SKM-1 (cell line): ENCODE measurements around the gene SYNRG.

Experiments
- DNase-seq: peaks from one replicate; lab custom pipeline; 2025; ENCODE audit not compliant: unreplicated experiment; lab: John Stamatoyannopoulos, UW

The SYNRG gene

DNA sequence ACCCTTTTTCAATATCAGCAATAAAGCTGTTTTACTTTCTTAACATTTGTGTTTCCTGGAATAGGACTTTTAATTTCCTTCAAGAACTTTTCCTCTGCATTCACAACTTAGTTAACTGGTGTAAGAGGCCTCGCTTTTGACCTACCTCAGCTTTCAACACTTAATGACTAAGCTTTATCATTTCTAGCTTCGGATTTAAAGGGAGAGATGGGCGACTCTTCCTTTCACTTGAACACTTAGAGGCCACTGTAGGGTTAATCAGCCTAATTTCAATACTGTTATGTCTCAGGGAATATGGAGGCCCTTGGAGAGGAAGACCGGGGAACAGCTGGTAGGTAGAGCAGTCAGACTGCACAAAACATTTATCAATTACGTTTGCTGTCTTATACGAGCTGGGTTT, 4.7 kb downstream of the SYNRG start:
- DNase-seq: no peak

DNA sequence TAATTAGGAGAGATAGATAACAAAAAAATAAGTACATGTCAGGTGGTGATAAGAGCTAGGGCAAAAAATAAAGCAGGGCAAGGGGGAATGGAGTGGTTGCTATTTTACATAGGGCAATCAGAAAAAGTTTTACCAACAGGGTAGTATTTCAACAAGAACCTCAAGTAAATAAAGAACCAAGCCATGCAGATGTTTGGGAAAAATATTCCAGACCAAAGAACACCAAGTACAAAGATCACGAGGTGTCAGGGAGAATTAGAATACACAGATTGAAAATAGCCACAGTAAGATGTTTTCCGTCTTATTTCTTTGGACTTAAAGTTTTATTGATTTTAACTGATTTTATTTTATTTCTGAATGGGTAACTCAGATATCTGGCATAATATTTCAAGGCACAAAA, 11.1 kb downstream of the SYNRG start:
- DNase-seq: no peak

GRCh38 chr17:37592291-37592690, 16.9 kb downstream of the SYNRG start:
- DNase-seq: no peak

DNA sequence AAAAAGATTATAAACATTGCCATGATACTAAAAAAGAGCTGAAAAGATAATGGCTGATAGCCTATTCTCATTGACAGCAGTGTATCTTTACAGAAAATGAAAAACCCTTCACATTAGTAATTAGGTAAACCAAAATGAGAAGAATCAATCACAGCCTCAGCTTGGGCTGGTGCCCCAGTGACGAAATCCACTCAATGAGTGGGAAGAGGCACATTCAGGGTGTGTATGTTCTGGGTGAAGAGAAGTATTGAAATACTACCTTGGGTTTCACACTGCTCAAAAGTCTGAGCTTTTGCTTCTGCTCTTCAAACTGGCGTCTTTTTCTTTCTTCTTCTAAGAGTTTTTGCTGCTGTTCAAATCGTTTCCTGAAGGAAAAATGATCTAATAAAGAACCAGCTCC, 24.2 kb downstream of the SYNRG start:
- DNase-seq: no peak

- DNase-seq: no peak
These were observed 32.9 kb downstream of the SYNRG start for GRCh38 chr17:37576281-37576680.

DNA sequence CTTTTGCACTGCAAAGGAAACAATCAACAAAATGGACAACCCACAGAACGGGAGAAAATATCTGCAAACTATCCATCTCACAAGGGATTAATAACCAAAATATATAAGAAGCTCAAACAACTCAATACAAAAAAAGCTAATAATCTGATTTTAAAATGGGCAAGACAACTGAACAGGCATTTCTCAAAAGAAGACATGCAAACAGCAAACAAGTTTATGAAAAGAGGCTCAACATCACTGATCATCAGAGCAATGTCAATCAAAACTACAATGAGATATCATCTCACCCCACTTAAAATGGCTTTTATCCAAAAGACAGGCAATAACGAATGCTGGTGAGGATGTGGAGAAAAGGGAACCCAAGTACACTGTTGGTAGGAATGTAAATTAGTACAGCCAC, 34.8 kb downstream of the SYNRG start:
- DNase-seq: no peak

DNA sequence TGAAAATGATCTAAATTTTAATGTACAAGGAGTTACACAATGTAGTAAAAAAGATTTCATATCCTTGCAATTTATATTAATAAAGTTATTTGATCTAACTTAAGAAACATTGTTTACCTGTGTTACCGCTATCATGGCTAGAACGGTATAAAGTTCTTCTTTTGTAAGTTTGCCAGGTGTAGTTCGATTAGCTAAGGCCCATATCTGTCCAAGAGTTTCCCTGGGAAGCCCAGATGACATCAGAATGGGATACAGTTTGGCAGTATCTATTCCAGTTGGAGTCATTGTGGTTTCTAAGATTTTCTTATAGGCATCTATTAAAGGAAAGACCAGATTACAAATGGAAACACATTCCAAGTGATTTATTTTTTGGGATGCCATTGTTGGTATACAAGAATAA, 37.5 kb downstream of the SYNRG start:
- DNase-seq: no peak

DNA sequence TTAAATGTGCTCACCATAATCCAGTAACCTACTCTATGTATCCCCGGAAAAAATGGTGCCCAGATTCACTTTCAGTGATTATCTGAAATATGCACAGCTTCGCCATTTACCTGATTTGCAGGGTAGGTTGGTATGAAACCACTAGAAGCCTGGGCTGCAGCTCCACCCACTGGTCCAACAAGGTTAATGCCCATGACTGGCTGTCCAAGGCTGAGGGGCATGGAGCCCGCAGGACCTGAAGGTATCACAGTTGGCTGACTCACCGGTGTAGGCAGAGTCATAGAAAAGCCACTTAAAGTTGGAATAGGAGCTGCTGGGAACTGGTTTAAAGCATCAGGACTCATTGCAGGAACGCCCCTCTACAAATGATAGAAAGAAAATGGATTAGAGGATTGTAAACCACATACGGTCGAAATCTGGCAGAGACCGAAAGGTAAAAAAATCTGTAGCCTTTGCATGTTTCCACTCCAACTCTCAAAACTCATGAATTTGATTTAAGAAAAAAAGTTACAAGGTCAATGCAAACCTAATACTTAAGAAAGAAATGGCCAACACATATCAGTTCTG, 38.6 kb downstream of the SYNRG start:
- DNase-seq: no peak

GRCh38 chr17:37568350-37569053, 40.7 kb downstream of the SYNRG start:
- no peak for DNase-seq

- DNase-seq: no peak
These were observed 41.7 kb downstream of the SYNRG start for GRCh38 chr17:37567538-37567937.

DNA sequence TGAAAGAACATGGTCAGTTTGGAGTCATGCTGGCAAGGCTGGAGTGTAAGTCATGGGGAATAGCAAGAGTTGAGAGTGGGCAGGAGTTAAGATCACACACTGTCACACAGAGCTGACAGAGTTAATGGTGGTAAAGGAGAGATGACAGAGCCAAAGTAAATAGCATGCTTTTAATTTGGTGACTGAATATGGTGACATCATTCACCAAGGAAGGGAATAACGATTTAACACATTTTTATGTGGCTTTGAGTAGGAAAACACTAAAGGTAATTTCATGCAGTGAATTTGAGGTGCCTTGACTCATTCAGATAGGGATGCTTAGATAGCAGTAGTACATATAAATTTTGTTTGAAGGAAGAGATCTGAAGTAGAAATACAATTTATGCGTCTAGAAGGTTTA, 42.1 kb downstream of the SYNRG start:
- DNase-seq: no peak

- DNase-seq: no peak
These were observed 45.0 kb downstream of the SYNRG start for GRCh38 chr17:37564252-37564651.

- DNase-seq: no peak
These were observed 47.0 kb downstream of the SYNRG start for GRCh38 chr17:37562016-37562745.

GRCh38 chr17:37558299-37558698, 50.9 kb downstream of the SYNRG start:
- DNase-seq: no peak

DNA sequence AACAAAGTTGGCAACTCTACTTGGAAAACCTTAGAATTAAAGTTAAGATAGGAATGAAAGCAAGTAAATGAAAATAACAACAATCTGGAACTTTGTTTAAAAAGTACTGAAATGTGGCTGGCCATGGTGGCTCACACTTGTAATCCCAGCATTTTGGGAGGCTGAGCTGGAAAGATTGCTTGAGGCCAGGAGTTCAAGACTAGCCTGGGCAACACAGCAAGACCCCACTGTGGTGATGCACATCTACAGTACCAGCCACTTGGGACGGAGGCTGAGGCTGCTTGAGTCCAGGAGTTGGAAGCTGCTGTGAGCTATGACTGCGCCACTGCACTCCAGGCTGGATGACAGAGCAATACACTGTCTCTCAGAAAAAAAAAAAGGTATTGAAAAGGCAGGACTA, 51.7 kb downstream of the SYNRG start:
- DNase-seq: no peak

GRCh38 chr17:37555386-37555785, 53.8 kb downstream of the SYNRG start:
- no peak for DNase-seq

GRCh38 chr17:37553401-37553966, 55.7 kb downstream of the SYNRG start:
- DNase-seq: no peak

GRCh38 chr17:37551788-37552187, 57.4 kb downstream of the SYNRG start:
- DNase-seq: no peak

DNA sequence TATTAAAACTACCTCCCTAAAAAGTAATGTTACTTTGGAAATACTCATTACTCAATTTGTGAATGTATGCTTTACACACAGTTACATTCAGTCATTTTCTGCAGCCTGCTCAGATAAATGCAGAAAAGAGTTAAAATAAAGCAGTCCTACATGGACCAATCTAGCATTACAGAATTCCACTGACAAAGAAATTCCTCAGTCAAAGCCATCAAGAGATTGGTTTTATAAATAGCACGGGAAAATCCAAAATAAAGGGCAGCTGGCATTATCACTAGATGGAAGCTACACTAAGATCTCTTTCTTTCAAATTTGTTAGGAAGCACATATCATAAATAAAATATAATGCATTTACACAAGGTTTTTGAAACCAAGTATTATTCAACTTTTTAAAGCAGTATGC, 61.2 kb downstream of the SYNRG start:
- DNase-seq: no peak

DNA sequence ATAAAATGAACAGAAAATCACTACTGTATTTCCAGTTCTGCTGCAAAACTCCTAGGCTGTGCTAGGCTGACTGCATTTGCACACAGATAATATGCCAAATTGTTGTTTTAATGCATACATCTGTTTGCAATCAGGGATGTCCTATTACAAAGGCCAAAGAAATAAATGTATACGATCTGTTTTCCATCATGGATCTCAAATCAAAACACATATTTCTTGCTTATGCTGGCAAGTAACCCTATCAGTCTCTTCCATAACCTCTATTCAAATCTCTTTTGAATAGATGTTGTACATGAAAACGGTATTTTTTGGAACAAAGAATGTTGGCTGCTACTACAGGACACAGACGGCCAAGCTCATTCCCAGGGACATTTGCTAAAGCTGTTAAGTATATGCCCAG, 62.9 kb downstream of the SYNRG start:
- DNase-seq: no peak

DNA sequence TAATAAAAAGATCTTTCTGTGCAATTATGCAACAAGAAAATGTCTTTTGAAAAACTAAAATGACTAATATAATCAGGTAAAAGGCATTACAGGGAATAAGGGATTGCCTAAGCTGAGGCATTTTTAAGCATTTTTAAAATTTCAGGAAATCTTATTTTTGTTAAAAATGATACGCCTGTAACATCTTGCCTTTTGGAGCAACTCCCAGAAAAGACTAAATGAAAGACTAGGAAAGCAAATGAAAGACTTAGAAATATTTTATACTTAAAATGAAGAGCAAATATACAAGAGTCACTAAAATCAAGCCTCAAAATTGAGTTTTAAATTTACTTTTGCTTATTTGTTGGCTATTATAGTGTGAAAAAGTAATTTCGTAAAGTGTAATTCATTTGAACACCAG, 63.7 kb downstream of the SYNRG start:
- no peak for DNase-seq

DNA sequence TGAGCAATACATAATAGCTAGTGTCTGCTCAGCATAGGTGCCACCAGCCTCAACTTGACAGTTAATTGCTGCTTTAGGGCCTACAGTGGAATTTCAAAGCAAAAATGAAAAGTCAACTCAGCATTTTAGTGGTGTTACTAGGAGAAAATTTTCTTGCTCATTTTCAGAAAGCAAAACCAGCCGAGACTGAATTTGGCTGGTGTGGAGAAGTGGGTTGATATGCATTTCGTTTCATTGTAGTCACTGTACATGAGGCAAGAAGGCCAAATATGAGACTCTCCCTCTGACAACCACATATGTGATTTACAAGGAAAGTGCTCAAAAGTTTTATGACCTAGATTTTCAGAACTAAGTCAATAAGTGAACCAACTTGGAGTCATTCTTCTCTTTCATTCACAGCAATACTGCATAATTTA, 65.6 kb downstream of the SYNRG start:
- DNase-seq: no peak
